CMK (cell line): ENCODE results near the gene GRIK5.

Source experiments
- DNase-seq: peaks from one replicate; pipeline ENCODE4 v3.0.0-alpha.2; 2010; ENCODE audit warnings: low read depth

GRIK5 gene

DNA sequence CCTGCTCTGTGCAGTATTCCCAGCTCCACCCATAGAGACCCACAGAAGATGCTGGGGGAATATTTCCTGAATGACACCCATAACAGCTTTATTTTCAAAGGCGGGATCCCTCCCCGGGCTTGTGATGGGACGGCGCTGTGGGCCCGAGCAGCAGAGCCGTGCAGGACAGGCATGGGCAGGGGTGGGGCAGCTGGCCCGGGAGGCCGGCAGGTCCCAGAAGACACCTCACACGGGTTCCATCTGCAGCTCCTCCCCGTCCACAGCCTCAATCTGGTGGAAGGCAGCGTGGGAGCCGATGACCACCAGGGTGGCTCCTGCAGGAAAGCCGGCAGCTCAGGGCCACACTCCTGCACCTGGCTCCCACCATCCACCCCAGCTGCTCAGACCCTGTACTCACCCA is 113.4 kb downstream of the GRIK5 start:
- no peak for DNase-seq

DNA sequence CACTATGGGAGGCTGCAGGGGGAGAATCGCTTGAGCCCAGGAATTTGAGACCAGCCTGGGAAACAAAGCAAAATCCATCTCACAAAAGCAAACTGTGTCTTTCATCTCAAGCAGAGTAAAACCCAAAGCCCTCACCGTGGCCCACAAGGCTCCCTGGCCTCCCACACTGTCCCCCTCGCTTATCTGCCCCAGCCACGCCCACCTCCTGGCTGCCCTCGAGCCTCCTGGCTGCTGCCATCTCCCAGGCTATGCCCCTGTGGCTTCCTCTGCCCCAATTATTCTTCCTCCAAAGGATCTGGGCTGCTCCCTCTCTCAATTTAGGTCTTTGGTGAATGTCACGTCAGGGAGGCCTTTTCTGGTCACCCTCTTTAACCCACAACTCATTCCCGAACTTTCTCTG is 114.5 kb downstream of the GRIK5 start:
- DNase-seq = no peak

DNA sequence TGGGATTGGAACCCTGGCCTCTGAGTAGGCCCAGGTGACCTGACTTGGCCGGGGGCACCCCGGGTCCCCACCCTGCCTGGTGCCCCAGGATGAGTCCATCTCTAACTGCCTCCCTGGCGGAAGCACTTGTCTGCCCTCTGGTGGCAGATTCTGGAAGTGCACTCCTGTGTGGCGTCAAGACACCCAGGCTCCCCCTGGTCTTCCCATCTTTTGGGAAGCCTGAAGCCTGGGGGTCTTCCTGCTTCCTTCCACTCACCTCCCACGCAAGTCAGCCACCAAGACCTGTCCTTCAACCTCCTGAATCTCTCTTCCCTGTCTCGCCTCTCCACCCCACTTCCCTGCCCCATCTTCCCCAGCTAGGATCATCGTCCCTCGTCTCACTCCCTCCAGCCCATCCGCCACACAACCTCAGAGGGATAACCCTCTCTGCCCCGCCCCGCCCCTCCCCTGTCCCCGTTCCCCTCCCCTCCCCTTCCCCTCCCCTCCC is 118.3 kb downstream of the GRIK5 start:
- no peak for DNase-seq
